ENCODE data around the gene SLC24A4.
"Not testable (repeated sequence)": the region's sequence is repeated elsewhere in the genome, so short reads cannot be mapped to it uniquely, and the experiment has no call there.

The SLC24A4 gene

GRCh38 chr14:92372230-92372629 is 49.3 kb downstream of the SLC24A4 start:
- DNase-seq, result no peak

- DNase-seq, result no peak
These were observed 50.4 kb downstream of the SLC24A4 start for GRCh38 chr14:92373336-92373735.

- no peak for DNase-seq
These were observed 57.2 kb downstream of the SLC24A4 start for GRCh38 chr14:92380131-92380530.

- no peak for DNase-seq
These were observed 57.6 kb downstream of the SLC24A4 start for GRCh38 chr14:92380582-92380981.

- DNase-seq, result no peak
These were observed 59.7 kb downstream of the SLC24A4 start for GRCh38 chr14:92382677-92383076.

- DNase-seq, result no peak
These were observed 60.8 kb downstream of the SLC24A4 start for GRCh38 chr14:92383805-92384204.

GRCh38 chr14:92384461-92385133 is 61.6 kb downstream of the SLC24A4 start:
- no peak for DNase-seq

- DNase-seq, result peak; percentile 45
These were observed 62.6 kb downstream of the SLC24A4 start for GRCh38 chr14:92385561-92385960.

- no peak for DNase-seq
These were observed 63.2 kb downstream of the SLC24A4 start for GRCh38 chr14:92386165-92386564.

GRCh38 chr14:92386637-92387036 is 63.7 kb downstream of the SLC24A4 start:
- DNase-seq, result no peak

- no peak for DNase-seq
These were observed 64.6 kb downstream of the SLC24A4 start for GRCh38 chr14:92387578-92387977.

GRCh38 chr14:92389598-92390158 is 66.7 kb downstream of the SLC24A4 start:
- no peak for DNase-seq

- no peak for DNase-seq
These were observed 68.8 kb downstream of the SLC24A4 start for GRCh38 chr14:92391726-92392125.

- DNase-seq, result no peak
These were observed 69.7 kb downstream of the SLC24A4 start for GRCh38 chr14:92392711-92393110.

- DNase-seq, result peak; percentile 82
These were observed 74.4 kb downstream of the SLC24A4 start for GRCh38 chr14:92397150-92397952.

GRCh38 chr14:92397953-92398564 is 75.1 kb downstream of the SLC24A4 start:
- no peak for DNase-seq

- no peak for DNase-seq
These were observed 76.1 kb downstream of the SLC24A4 start for GRCh38 chr14:92398888-92399636.

- no peak for DNase-seq
These were observed 77.8 kb downstream of the SLC24A4 start for GRCh38 chr14:92400579-92401444.

GRCh38 chr14:92401561-92401960 is 78.6 kb downstream of the SLC24A4 start:
- no peak for DNase-seq

- DNase-seq, result not testable (repeated sequence)
These were observed 79.5 kb downstream of the SLC24A4 start for GRCh38 chr14:92402500-92402899.

- no peak for DNase-seq
These were observed 81.1 kb downstream of the SLC24A4 start for GRCh38 chr14:92404018-92404417.

GRCh38 chr14:92404421-92404820 is 81.5 kb downstream of the SLC24A4 start:
- no peak for DNase-seq

All from NCI-H2171 treated with DMSO at 0.1 percent for 48 hours (cell line).